Ecto neural progenitor cell (in vitro differentiated cells): Measurements from ENCODE around the gene IGSF21.

ENCODE experiments used
- DNase-seq: peaks from one replicate; pipeline ENCODE4 v3.0.0-alpha.2; 2018; ENCODE audit warnings: low spot score

IGSF21 gene

DNA sequence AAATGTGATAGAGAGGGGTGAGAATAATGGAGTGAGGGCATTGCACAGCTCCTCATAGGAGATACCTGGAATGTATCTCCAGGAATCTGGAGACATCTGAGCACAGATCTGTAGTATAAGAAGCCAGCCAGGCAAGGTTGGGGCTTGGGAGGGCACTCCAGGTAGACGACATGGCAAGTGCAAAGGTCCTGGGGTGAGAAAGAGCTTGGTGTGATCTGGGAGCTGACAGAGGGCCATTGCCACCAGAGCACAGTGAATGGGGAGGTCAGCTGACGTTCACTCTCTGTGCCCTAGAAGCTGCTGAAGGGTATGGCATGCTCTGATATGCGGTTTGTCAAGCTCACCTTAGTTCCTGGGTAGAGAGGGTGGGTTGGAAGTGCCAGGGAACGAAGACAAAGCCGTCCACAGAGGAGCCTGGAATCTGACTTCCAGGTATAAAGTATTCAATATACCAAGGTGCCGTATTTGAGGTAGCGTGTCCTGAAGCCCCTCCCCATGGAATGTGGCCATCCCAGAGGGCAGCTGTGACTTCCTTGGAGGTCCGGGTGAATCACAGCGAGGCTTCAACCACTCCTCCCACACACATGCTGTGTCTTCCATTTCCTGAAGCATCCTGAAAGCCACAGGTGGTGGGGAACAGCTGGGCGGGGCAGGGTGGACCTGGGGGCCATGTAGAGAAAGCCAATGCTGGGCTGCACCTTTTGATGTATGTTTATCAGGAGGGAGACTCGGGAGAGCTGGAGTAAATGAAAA, 190.5 kb downstream of the IGSF21 start:
- DNase-seq: no peak

DNA sequence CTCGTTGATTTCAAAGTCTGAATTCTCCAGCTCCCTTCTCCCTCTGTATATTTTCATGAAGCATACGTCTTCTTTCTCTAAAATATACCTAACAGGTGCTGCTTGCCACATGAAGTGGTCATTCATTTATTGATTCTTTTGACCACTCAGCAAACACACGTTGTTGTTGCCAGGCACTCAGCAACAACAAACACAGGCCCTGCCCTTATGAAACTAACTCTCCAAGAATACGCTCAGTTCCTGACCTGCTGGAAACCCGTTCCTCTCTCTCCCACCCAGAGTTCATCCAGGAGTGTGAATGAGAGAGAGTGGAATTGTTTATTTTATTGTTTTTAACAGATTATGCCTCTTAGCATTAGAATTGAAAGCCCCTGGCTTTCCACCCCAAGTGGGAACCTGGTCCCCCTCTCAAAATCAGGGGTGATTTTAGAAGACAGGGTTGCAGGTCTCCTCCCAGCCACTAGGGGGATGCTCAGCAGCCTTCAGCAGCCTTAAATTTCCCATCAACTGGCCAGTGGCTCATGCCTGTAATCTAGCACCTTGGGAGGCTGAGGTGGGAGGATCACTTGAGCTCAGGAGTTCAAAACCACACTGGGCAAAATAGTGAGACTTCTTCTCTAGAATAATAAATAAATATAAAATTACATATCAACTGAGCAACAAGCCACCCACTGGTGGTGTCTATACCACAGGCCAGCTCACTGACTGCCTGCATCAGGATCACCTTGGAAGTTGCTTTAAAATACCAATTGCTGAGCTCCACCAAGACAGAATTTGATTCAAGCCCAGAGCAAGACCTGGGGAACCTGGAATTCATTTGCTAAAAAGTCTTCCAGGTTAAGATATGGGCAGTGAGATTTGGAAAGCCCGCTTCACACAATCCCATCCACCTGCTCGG, 192.1 kb downstream of the IGSF21 start:
- no peak for DNase-seq

DNA sequence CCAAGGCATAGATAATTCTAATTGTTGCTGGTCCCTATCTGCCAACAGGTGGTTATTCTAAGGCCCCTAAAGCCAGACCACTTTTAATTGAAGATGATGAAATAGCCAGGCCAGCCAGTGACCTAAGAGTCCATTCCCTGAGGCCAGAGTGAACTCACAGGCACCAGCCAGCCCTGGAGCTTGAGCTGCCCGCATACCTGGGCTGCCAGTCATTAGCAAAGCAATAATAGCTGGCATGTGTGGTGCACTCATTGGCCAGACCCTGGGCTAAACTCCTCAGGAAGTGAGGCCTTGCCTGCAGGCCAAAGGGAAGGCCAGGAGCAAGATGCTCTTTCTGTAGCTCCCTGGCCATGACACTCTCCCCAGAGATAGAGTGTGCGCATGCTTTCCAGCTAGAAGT, 192.8 kb downstream of the IGSF21 start:
- DNase-seq: no peak

DNA sequence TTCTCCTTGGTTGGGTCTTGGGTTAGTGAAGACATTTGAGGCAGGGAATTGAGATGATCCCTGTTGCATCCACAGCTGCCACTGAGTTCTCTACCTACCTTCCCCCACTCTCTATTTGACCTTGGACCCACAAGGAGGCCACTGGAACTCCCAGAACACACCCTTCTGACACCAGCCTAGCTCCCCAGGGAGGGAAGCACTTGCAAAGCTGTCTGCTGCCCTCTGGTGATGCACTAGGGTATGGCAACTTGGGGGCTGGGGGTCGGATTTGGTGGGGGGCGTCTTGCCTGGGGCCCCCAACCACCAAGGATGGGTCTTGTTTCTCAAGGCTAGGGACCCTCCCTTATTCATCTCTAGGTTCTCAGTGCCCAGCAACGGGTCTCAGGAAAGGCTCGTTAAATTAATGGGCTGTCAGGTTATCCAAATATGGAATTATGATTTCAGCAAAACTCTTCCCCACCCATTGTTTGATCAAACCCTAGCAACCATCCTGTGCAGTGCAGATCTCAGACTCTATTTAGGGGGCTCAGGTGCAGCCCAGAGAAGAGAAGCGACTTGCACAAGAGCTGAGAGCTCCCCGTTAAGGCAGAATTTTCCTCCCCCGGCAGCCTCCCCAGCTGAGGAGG, 195.3 kb downstream of the IGSF21 start:
- DNase-seq: no peak

DNA sequence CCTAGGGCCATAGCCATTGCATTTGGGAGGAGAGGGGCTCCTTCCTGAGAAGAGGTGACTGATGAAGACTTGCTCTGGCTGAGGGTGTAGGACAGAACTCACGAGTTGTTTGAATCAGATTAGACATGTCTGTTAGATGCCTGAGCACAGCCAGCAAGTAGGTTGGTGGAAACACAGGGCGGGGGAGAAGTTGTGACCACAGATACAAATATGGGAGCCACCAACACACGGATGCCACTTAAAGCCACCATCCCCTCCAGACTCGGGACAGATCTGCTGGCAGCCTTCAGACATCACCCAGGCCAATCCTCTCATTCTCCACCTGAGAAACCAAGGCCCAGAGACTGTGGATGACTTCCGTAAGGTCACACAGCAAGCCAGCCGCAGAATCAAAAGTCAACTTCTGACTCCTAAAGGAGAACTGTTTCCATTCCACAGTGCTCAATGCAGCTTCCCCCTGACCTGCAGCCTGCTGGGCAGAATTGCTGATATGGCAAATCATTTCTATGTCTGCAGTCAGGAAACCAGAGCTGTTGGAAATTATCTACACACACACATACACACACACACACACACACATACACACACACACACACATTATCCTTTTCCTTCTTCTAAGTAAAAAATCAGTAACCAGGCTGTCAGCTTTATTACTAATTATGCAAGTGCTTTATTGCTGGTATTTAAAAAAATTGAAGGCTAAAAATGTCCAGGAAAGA, 196.7 kb downstream of the IGSF21 start:
- no peak for DNase-seq

DNA sequence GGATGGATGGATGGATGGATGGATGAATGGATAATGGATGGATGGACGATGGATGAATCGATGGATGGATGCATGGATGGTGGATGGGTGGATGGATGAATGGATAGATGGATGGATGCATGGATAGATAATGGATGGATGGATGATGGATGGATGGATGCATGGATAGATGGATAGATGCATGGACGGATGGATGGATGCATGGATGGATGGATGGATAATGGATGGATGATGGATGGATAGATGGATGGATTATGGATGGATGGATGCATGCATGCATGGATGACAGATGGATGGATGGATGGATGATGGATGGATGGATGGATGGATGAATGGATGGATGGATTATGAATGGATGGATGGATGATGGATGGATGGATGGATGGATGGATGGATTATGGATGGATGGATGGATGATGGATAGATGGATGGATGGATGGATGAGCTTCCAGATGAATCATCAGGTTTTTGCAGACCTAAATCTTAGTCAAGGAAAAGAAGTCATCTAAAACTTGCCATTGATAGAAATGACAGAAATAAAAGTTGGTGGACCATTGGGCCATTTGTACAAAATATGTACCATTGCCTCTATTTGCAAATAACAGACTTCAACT, 197.7 kb downstream of the IGSF21 start:
- no peak for DNase-seq

DNA sequence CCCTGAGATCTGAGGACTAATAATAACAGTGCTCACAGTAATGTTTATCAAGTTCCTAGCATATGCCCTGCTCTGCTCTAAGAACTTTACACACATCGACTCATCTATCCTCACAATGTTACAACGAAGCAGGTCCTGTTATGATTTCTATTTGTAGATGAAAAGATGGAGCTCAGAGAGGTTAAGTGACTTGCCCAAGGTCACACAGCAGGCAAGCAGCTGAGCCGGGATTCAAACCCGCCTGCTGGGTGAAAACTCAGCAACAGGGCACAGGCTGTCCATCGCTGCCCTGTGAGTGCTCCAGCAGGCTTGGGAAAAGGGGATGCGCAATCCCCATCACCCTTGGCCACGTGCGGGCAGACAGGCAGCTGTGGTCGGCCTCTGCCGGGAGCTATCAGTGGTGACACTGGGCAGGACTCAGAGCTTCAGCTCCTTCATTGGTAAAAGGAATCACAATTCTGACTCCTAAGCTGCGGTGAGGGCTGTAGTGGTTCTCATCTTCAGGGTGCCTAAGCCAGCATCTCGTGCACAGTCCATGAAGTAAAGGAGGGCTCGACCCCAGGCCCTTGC, 199.8 kb downstream of the IGSF21 start:
- DNase-seq: no peak

DNA sequence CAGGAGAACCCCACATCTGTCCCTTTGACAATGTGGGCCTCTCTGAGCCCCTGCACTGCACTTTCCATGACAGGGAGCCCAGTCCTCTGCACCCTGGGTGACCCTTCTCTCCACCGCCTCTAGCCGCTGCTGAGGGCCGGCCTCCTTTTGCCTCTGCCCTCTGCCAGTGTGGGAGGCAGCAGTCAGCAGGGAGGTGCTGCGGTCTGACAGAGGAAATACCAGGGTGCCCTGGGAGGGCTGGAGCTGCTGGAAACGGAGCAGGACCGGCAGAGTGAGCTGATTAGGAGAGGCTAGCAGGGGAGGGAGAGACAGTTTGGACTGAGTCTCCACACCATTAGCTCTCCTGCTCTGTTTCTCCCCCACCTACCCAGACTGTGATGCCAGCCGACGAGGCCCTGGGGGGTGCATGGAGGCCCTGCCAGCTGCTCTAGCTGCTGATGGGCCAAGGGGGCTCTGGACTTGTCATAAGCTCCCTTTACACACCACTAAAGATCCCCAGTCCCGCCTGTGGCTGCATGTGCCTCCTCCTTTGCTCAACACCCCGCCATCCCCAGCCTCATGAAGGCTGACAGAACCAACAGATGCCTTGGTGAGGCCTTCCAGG, 202.1 kb downstream of the IGSF21 start:
- DNase-seq: no peak

DNA sequence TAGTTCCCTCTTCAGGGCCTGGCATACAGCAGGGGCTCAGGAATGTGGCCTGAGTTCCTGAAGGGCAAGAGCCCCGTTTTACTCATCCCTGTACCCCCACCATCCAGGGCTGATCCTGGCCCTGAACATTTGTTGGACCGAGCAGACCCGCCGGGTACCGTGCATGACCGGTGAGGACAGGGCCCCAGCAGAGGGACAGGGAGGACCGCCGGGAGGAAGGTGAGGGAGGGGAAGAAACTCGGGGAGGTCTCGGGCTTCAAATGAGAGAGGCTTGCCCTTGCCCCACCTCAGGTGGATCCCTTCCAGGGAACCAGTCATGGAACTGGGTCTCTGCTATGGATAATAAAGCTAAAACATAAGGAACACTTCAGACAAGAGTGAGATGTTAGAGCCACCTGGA, 205.4 kb downstream of the IGSF21 start:
- DNase-seq: no peak

DNA sequence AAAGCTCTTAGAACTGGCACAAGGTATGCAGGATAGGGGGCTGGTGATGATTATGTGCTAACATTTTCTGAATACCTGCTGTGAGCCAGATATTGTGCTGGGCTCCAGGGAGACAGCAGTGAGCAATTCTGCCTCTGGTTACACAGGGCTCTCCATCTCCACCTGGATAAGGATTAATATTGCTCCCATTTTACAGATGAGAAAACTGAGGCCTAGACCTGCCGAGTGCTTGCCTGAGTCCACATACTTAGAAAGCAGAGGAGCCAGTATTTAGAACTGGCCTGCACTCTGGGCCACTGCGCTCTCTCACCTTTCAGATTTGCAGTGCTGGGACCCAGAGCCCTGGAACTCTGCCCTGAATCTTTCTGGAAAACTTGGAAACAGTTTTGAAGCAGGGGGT, 205.9 kb downstream of the IGSF21 start:
- DNase-seq: no peak

DNA sequence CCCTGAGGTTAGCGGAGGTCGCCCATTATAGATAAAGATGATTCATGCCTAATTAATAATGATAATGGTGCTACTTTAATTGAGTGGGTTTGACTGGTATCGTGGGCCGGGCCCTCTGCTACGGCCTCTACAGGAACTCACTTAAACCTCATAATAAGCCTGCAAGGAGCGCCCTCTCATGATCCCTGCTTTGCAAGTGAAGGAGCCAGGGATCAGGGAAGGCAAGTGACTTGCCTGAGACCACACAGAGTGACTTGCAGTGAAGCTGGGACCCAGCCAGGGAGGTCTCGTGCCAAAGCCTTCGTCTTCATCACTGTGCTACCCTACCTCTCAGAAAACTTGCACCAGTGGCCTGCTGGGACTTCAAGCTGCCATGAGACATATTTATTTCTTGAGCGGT, 206.8 kb downstream of the IGSF21 start:
- DNase-seq: no peak

DNA sequence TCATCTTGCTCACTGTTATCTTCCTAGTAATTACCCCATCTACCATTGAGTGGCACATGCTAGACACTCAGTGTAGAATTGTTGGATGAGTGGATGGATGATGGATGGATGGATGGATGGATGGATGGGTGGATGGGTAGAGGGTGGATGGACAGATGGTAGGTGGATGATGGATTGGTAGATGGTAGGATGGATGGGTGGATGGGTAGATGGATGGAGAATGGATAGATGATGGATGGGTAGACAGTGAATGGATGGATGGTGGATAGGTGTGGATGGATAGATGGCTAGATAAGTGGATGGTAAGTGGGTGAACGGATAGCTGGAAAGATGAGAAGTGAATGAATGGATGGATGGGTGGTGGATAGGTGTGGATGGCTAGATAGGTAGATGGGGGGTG, 207.9 kb downstream of the IGSF21 start:
- no peak for DNase-seq

DNA sequence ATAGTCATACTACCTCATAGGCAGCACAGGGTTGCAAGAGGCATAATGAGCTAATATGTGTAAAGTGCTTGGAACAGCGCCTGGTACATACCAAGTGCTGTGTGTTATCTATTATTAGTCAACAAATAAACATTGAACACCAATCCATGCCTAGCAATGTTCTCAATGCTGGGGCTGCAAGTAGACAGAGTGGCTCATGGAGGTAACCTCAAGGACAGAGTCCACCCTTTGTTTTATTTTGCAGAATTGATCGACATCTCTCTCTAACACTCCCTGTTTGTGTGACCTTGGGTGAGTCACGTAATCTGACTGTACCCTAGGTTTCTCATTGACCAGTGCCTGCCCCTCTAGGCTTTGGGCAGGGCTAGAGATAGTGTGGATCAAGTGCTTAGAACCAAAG, 209.2 kb downstream of the IGSF21 start:
- no peak for DNase-seq

DNA sequence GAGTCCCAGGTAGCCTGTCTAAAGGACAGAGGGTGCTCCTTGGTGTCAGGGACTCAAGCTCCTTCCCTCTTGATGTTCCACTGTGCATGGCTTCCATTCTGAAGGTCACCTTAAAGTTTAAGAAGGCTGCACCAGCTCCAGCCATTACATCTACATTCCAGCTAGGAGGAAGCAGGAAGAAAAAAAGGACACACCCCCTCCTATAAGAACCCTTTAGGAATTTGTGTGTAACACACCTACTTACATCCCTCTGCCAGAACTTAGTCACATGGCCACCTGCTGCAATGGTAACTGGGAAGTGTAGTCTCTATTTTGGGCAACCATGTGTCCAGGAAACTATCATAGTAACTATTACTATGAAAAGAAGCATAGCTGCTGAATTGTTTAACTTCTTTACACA, 211.5 kb downstream of the IGSF21 start:
- no peak for DNase-seq

DNA sequence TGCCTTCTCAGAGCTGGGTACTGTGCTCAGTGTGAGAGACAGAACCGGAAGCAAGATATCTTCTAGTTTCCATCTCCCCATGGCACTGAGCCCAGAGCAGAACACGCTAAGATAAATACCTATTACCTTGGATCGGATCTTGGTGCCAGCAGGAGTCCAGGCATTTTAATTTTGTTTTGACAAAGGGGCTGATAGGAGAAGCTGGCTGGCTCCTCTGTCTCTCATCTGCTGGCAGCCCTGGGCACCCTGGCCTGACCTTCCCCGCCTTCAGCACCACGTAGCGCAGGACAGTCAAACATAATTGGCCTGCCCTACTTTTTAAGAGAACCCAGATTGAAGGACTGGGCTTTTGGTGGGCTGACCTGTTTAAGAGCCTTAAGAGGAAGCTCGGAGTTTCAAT, 212.5 kb downstream of the IGSF21 start:
- no peak for DNase-seq

DNA sequence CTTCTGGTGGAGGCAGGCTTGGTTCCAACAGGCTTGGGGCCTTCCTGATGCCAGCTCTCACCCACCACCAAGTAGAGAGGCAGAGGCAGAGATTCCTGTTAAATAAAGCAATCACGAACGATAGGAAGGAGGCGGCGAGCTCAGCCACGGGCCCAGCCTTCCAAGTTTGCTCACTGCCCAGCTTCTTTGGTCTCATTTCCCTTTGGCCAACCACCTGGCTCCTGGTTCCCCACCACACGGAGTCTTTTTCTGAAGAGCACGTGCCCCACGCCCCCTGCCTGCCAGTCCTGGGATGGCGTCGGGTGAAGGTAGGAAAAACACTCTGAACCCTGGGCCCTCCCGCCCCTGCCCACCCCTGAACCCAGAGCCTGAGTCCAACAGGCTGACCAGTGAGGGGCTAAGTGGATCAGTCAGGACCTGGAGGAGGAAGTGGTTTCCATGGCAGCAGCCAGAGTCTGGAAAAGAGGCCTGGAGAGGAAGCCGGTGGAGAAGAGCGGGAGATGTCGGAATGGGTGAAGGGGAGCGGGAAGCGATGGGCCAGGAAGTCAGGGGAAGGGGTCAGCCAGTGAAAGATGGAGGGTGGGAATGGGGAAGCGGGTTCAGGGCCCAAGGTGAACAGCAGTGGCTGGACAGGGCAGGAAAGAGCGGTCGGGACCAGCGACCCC, 214.9 kb downstream of the IGSF21 start:
- DNase-seq: no peak

DNA sequence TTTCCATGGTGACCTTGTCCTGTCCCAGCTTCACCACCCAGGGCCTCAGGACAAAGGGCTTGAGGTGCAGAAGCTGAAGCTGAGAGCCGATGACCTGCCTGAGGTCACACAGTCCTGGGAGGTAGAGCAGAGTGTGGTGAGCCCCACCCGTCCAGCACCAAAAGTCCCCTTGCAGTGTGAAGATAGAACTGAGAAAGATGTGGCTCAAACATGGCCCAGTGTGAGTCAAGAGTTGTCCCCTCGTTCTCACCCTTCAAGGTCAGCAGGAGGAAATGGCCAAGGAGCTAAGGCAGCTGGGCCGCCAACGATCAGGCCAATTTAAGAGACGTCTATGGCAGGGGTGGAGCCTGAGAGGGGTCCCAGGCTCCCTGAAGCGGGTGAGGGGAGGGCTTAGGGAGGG, 215.7 kb downstream of the IGSF21 start:
- no peak for DNase-seq

DNA sequence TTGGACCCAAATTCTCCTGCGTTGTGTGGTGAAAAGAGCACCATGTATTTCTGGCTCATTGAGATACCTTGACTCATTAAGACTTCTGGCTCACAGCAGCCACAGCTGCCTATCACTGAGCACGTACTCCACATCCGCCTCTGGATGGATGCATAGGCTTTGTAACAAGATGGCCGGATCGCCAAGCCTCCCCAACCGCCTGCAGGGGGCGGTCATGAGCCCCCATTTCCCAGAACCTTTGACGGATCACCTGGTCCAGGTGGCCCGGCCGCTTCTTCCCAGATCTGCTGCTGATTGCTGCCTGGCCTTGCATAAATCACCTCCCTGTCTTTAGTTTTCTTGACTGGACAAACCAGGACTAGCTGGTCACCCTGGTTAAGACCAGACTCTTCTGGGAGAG, 216.6 kb downstream of the IGSF21 start:
- DNase-seq: no peak

DNA sequence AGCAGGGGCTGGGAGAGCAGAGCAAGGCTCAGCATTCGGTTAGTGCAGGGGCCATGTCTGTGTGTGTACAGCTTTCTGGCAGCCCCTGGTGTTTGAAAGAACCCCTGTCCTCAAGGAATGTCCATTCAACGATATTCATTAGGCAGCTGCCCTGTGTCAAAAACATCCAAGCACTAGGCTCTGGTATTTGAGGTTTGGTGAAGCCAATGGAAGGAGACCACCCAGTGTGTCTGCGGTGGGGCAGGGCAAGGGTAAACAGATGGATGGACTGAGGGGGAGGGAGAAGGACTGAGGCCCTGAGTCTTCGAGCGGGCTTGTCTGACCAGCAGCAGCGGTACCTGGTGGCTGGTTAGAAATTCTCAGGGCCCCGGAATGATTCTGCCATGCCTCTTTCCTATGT, 217.5 kb downstream of the IGSF21 start:
- no peak for DNase-seq

DNA sequence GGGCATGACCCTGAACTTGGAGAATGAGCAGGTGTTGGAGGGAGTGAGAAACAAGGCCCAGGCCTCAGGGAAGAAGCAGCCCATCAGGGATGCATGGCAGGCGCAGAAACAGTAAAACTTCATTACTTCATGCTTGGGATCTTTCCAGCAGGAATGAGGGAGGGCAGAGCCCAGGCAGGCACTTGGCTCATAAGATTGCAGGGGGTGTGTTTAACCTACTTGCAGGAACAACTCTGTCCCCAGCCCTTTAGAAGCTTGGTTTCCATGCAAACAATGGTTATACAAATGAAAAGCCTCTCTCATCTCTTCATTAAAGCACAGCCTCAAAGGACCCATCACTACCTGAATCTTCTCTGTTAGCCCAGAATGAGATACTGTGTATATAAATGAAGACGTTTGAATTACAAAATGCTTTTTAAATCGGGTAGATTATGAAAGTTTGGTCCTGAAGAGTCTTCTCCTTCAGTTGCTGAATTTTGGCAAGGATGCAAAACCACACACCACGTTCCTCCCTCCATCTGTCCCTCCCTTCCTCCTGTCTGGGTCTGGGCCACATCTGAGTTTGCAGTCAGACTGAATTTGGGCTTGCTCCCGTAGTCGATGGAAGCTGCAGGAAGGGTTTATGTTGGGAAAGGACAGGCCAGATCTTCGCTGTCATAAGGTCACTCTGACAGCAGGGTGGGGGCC, 218.8 kb downstream of the IGSF21 start:
- DNase-seq: no peak
